ENCODE measurements around the gene MYRF. TPM values are rescaled to one million over a fixed set of nuclear protein-coding genes. Genes with fewer than 3 reads are reported as not detected.
A peak's percentile ranks its signal among the peaks of the same experiment; 100 is the strongest.

Gene MYRF
- total RNA-seq, 2 donors from 2014 or later, result 7.0 to 13.1 TPM

DNA sequence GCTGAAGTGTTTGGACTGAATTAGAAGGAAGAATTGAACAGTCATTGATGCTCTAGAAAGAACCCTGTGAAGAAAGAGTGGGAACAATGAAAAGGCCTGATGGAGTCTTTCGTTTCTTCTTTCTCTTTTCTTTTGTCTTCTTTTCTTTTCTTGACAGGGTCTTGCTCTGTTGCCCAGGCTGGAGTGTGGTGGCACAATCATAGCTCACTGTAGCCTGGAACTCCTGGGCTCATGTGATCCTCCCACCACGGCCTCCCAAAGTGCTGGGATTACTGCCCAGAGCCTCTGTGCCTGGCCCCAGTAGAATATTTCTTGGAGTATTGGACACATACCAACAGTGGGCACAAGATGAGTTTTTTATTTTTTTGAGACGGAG is 41.4 kb downstream of the MYRF start:
- no peak overlapping the region for H3K27ac ChIP-seq
- no peaks in the 10 kb centered on the region for H3K27me3 ChIP-seq
- DNase-seq (ENCODE audit: low spot score), result no peak
- TF ChIP-seq, protein P1, sequence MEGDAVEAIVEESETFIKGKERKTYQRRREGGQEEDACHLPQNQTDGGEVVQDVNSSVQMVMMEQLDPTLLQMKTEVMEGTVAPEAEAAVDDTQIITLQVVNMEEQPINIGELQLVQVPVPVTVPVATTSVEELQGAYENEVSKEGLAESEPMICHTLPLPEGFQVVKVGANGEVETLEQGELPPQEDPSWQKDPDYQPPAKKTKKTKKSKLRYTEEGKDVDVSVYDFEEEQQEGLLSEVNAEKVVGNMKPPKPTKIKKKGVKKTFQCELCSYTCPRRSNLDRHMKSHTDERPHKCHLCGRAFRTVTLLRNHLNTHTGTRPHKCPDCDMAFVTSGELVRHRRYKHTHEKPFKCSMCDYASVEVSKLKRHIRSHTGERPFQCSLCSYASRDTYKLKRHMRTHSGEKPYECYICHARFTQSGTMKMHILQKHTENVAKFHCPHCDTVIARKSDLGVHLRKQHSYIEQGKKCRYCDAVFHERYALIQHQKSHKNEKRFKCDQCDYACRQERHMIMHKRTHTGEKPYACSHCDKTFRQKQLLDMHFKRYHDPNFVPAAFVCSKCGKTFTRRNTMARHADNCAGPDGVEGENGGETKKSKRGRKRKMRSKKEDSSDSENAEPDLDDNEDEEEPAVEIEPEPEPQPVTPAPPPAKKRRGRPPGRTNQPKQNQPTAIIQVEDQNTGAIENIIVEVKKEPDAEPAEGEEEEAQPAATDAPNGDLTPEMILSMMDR (IDR thresholded peaks at IDR 0.05), result no peak
- peaks cover 15% of the 10 kb centered on the region for H3K36me3 ChIP-seq
- no peaks in the 10 kb centered on the region for H3K9me3 ChIP-seq
- H3K4me3 ChIP-seq, result no peak overlapping the region
- peaks cover 0 to 31% of the 10 kb centered on the region in 2 donors for H3K4me1 ChIP-seq

DNA sequence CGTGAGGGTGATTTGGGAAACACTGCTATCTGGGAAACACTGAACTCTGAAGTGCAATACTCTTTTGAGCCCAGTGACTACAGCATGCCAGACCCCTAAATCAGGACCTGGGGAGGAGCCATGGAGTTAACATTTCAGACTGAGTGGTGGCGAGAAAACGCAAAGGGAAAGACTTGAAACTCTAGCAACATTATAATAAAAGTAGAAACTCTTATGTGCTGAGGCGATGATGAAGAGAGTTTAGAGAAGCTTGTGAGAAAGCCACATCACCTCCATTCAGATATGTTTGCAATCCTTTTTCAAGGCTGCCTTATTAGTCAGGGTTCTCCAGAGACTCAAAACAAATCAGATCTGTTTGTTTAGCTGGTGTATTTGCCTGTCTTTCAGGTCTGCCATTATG is 42.1 kb downstream of the MYRF start:
- peaks cover 7% of the 10 kb centered on the region for H3K36me3 ChIP-seq
- no peaks in the 10 kb centered on the region for H3K9me3 ChIP-seq
- no peaks in the 10 kb centered on the region for H3K27me3 ChIP-seq
- no peak for DNase-seq (ENCODE audit: low spot score)
- no peak overlapping the region for H3K4me3 ChIP-seq
- TF ChIP-seq, protein P1 (IDR thresholded peaks at IDR 0.05), result no peak
- no peak overlapping the region for H3K27ac ChIP-seq
- peaks cover 0 to 31% of the 10 kb centered on the region in 2 donors for H3K4me1 ChIP-seq

DNA sequence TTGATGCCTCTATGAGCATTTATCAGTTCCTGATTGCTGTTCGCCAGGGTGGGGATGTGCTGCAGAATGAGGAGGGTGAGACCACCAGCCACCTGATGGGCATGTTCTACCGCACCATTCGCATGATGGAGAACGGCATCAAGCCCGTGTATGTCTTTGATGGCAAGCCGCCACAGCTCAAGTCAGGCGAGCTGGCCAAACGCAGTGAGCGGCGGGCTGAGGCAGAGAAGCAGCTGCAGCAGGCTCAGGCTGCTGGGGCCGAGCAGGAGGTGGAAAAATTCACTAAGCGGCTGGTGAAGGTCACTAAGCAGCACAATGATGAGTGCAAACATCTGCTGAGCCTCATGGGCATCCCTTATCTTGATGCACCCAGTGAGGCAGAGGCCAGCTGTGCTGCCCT is 43.0 kb downstream of the MYRF start:
- Histone ChIP-seq H3K27ac (no peak overlapping the region), H3K4me1 (peaks cover 0 to 31% of the 10 kb centered on the region in 2 donors), H3K4me3 (no peak overlapping the region), H3K36me3 (no peaks in the 10 kb centered on the region), H3K9me3 (no peaks in the 10 kb centered on the region), H3K27me3 (no peaks in the 10 kb centered on the region)
- no peak for DNase-seq (ENCODE audit: low spot score)
- TF ChIP-seq, protein P1 (IDR thresholded peaks at IDR 0.05), result no peak

DNA sequence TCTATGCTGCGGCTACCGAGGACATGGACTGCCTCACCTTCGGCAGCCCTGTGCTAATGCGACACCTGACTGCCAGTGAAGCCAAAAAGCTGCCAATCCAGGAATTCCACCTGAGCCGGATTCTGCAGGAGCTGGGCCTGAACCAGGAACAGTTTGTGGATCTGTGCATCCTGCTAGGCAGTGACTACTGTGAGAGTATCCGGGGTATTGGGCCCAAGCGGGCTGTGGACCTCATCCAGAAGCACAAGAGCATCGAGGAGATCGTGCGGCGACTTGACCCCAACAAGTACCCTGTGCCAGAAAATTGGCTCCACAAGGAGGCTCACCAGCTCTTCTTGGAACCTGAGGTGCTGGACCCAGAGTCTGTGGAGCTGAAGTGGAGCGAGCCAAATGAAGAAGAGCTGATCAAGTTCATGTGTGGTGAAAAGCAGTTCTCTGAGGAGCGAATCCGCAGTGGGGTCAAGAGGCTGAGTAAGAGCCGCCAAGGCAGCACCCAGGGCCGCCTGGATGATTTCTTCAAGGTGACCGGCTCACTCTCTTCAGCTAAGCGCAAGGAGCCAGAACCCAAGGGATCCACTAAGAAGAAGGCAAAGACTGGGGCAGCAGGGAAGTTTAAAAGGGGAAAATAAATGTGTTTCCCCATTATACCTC is 43.6 kb downstream of the MYRF start:
- H3K36me3 ChIP-seq, result no peaks in the 10 kb centered on the region
- no peaks in the 10 kb centered on the region for H3K27me3 ChIP-seq
- no peak overlapping the region for H3K27ac ChIP-seq
- DNase-seq (ENCODE audit: low spot score), result no peak
- H3K4me1 ChIP-seq, result peaks cover 0 to 26% of the 10 kb centered on the region in 2 donors
- TF ChIP-seq, protein P1 (IDR thresholded peaks at IDR 0.05), result no peak
- H3K4me3 ChIP-seq, result no peak overlapping the region
- no peaks in the 10 kb centered on the region for H3K9me3 ChIP-seq

DNA sequence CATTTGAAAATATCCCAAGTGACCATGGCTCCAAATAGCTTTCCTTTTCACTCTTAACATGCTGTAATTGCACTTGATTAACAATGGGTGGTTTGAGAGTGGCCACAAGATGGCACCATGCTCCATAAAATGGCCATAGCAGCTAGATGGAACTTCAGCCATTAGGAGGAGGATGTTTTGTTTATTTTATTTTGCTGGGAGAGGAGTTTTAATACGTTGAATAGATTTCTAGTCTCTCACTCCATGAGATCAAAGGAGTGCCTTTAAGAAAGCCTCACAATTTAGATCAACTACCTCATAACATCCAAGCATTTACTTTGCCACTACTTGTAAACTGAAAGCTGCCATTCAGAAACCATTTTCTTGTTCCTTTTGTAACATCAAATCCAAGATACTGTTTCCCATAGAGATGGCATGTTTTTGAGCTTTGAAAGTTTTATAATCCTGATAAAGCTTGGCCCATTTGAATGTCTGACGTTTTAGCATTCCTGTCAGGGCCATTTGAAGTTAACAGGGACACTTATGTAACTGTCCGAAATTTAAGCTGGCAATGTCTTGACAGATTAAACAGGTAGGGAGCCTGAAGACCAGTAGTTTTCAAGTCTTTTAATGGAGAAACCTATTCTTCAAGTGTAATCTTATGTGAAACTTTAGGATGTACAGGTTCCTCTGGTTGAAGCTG is 45.0 kb downstream of the MYRF start:
- no peak overlapping the region for H3K4me3 ChIP-seq
- no peaks in the 10 kb centered on the region for H3K27me3 ChIP-seq
- H3K27ac ChIP-seq, result peak overlapping the region; percentile 17 to 58
- H3K36me3 ChIP-seq, result no peaks in the 10 kb centered on the region
- H3K4me1 ChIP-seq, result peaks cover 0 to 16% of the 10 kb centered on the region in 2 donors
- no peaks in the 10 kb centered on the region for H3K9me3 ChIP-seq
- TF ChIP-seq, protein P1 (IDR thresholded peaks at IDR 0.05), result peak; percentile 74 to 83
- DNase-seq (ENCODE audit: low spot score), result peak; percentile 85
